Activated naive CD4-positive, alpha-beta T cell treated with anti-CD3 and anti-CD28 coated beads for 36 hours (primary cell): ENCODE results near the gene FUBP3. TPM values are rescaled to one million over a fixed set of nuclear protein-coding genes. Genes with fewer than 3 reads are reported as not detected.

Experiments used
- microRNA-seq: library from miRNA; unstranded; fragments of <30 nt; microRNA quantifications from one replicate; pipeline ENCODE4 v1.2.0, GENCODE V29; 2022; ENCODE audit warnings: borderline microRNAs expressed, borderline replicate concordance
- total RNA-seq, 2 experiments: library from RNA; stranded (reverse); gene quantifications; one replicate each; pipeline ENCODE4 v1.2.3, GENCODE V29; 2021

Gene FUBP3
- total RNA-seq, 2 experiments from 2014 or later: 29.8 to 32.8 TPM

Small RNA genes lying within 50 kb of the gene (microRNA-seq; reads per million reads assigned to microRNA genes)
- gene MIR6856: not detected

Other genes with a start within 250 kb of the FUBP3 start
- 10 to 100 TPM; 12.4 to 14.3 TPM for gene ASS1, start 134.6 kb upstream of the FUBP3 start, total RNA-seq
- gene PRDM12, start 85.0 kb downstream of the FUBP3 start, total RNA-seq: not detected
- gene EXOSC2, start 114.2 kb downstream of the FUBP3 start, total RNA-seq: 10 to 100 TPM; 70.1 to 72.6 TPM